HEK293 (cell line): ENCODE results near the gene DOK3.
A peak's percentile ranks its signal among the peaks of the same experiment; 100 is the strongest.

ENCODE experiments used
- GFI1B ChIP-seq: fragments of 450-650 bp; formaldehyde crosslinking; IDR thresholded peaks from 2 replicates; pipeline ENCODE4 v1.5.1; 2016; ENCODE audit warnings: missing biosample characterization, missing genetic modification characterization
- GLI4 ChIP-seq: fragments of 450-650 bp; formaldehyde crosslinking; IDR thresholded peaks from 2 replicates; pipeline ENCODE4 v1.5.1; 2016; ENCODE audit warnings: missing biosample characterization, missing genetic modification characterization
- HOXA7 ChIP-seq: sonication (generic); formaldehyde crosslinking; IDR thresholded peaks from 2 replicates; pipeline ENCODE4 v1.8.1; 2022; ENCODE audit warnings: missing genetic modification reagents, borderline replicate concordance
- KLF9 ChIP-seq: fragments of 450-650 bp; formaldehyde crosslinking; IDR thresholded peaks from 2 replicates; pipeline ENCODE4 v1.5.1; 2016; ENCODE audit warnings: missing biosample characterization, missing genetic modification characterization, low read depth
- SALL2 ChIP-seq: fragments of 450-650 bp; formaldehyde crosslinking; IDR thresholded peaks from 2 replicates; pipeline ENCODE4 v1.5.0; 2017; ENCODE audit warnings: missing biosample characterization, mild to moderate bottlenecking, missing genetic modification characterization, borderline replicate concordance
- SCRT1 ChIP-seq: fragments of 450-650 bp; formaldehyde crosslinking; IDR thresholded peaks from 2 replicates; pipeline ENCODE4 v1.5.1; 2016; ENCODE audit warnings: missing biosample characterization, missing genetic modification characterization, borderline replicate concordance
- SETDB1 ChIP-seq: IDR thresholded peaks from one replicate; pipeline ENCODE4 v1.6.1; 2017; ENCODE audit warnings: mild to moderate bottlenecking, low read length, moderate library complexity, mixed read lengths; ENCODE audit not compliant: insufficient read length
- SP3 ChIP-seq: fragments of 450-650 bp; formaldehyde crosslinking; IDR thresholded peaks from 2 replicates; pipeline ENCODE4 v1.5.1; 2016; ENCODE audit warnings: missing biosample characterization, missing genetic modification characterization
- ZNF114 ChIP-seq: fragments of 450-650 bp; formaldehyde crosslinking; IDR thresholded peaks from 2 replicates; pipeline ENCODE4 v1.5.0; 2017; ENCODE audit warnings: missing biosample characterization, missing genetic modification characterization
- ZNF174 ChIP-seq: fragments of 450-650 bp; formaldehyde crosslinking; IDR thresholded peaks from 2 replicates; pipeline ENCODE4 v1.5.0; 2017; ENCODE audit warnings: missing biosample characterization, mild to moderate bottlenecking, missing genetic modification characterization
- ZNF2 ChIP-seq: fragments of 450-650 bp; formaldehyde crosslinking; IDR thresholded peaks from 2 replicates; pipeline ENCODE4 v1.5.1; 2016; ENCODE audit warnings: missing biosample characterization, missing genetic modification characterization
- ZNF214 ChIP-seq: fragments of 450-650 bp; formaldehyde crosslinking; IDR thresholded peaks from 2 replicates; pipeline ENCODE4 v1.5.1; 2017; ENCODE audit warnings: missing biosample characterization, mild to moderate bottlenecking, missing genetic modification characterization, borderline replicate concordance
- ZNF324 ChIP-seq: fragments of 450-650 bp; formaldehyde crosslinking; IDR thresholded peaks from 2 replicates; pipeline ENCODE4 v1.5.1; 2016; ENCODE audit warnings: missing biosample characterization, missing genetic modification characterization
- ZNF391 ChIP-seq: fragments of 450-650 bp; formaldehyde crosslinking; IDR thresholded peaks from 2 replicates; pipeline ENCODE4 v1.5.1; 2016; ENCODE audit warnings: low read depth, missing biosample characterization, missing genetic modification characterization, borderline replicate concordance
- ZNF510 ChIP-seq: fragments of 450-650 bp; formaldehyde crosslinking; IDR thresholded peaks from 2 replicates; pipeline ENCODE4 v1.5.1; 2018; ENCODE audit warnings: mild to moderate bottlenecking, missing genetic modification characterization, missing biosample characterization; ENCODE audit not compliant: insufficient replicate concordance
- ZNF571 ChIP-seq: fragments of 450-650 bp; formaldehyde crosslinking; IDR thresholded peaks from 2 replicates; pipeline ENCODE4 v1.5.0; 2017; ENCODE audit warnings: missing biosample characterization, missing genetic modification characterization
- ZNF664 ChIP-seq: fragments of 450-650 bp; formaldehyde crosslinking; IDR thresholded peaks from 2 replicates; pipeline ENCODE4 v1.5.1; 2016; ENCODE audit warnings: missing biosample characterization, missing genetic modification characterization
- ZNF776 ChIP-seq: fragments of 450-650 bp; formaldehyde crosslinking; IDR thresholded peaks from 2 replicates; pipeline ENCODE4 v1.5.0; 2017; ENCODE audit warnings: missing biosample characterization, missing genetic modification characterization, borderline replicate concordance
- ZNF830 ChIP-seq: fragments of 450-650 bp; IDR thresholded peaks from 2 replicates; pipeline ENCODE4 v1.5.0; 2018; ENCODE audit warnings: missing biosample characterization, missing genetic modification characterization, low read depth, mild to moderate bottlenecking, moderate library complexity
- TF ChIP-seq, protein P1 (sequence below): fragments of 450-650 bp; formaldehyde crosslinking; IDR thresholded peaks from 2 replicates; pipeline ENCODE4 v1.5.1; 2016; ENCODE audit warnings: missing biosample characterization, missing genetic modification characterization
- TF ChIP-seq, protein P2 (sequence below): fragments of 450-650 bp; formaldehyde crosslinking; IDR thresholded peaks from 2 replicates; pipeline ENCODE4 v1.5.1; 2016; ENCODE audit warnings: missing biosample characterization, missing genetic modification characterization, low read depth
- TF ChIP-seq, protein P3 (sequence below): fragments of 450-650 bp; formaldehyde crosslinking; IDR thresholded peaks from 2 replicates; pipeline ENCODE4 v1.5.1; 2016; ENCODE audit warnings: missing biosample characterization, missing genetic modification characterization
- TF ChIP-seq, protein P4 (sequence below): fragments of 450-650 bp; formaldehyde crosslinking; IDR thresholded peaks from 2 replicates; pipeline ENCODE4 v1.5.1; 2016; ENCODE audit warnings: missing biosample characterization, missing genetic modification characterization, borderline replicate concordance
- TF ChIP-seq, protein P5 (sequence below): fragments of 450-650 bp; formaldehyde crosslinking; IDR thresholded peaks from 2 replicates; pipeline ENCODE4 v1.5.1; 2017; ENCODE audit warnings: missing biosample characterization, missing genetic modification characterization
- TF ChIP-seq, protein P6 (sequence below): fragments of 450-650 bp; formaldehyde crosslinking; IDR thresholded peaks from 2 replicates; pipeline ENCODE4 v1.5.1; 2016; ENCODE audit warnings: missing biosample characterization, missing genetic modification characterization

The DOK3 gene

DNA sequence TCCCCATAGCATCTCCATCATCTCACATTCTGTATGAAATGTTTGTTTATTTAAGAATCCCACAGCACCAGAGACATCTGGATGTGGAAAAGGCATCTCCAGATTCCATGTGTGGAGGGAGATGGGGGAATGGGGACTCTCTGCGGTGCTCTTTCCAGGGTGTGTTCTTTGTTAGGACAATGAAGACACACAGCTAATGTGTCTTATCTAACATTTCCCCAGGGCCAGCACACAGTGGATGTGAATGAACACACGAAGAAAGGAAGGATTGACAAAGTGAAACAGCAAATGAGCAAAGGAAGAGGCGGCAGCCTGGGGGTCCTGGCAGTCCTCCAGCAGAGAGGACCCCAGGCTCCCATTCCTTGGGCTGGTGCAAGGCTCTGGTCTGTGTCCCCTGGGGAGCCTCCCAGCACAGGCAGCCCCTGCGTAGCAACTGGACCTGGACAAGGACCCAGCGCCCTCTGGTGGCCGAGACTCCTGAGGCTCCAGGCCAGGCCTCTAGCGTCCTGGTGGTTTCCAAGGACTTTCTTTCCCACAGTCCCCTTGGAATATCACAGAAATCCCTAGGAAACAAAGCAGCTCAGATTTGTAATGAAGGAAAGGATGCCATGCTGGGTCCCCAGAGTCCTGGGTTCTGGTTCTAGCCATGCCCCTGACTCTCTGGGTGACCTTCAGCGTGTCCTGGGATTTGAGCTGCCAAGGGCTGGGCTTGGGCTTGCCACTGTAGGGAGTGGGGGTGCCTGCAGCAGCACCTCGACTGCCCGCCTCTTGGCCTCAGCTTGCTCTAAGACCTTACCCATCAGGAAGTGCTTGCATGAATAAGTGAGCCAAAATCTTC lies 8.7 kb downstream of the DOK3 start (continued):
- TF ChIP-seq ZNF214 (tag by site-specific recombination) (no peak), SETDB1 (no peak), ZNF571 (tag by site-specific recombination) (no peak), SALL2 (tag by site-specific recombination) (no peak), ZNF391 (tag by site-specific recombination) (no peak), ZNF776 (tag by site-specific recombination) (no peak), ZNF664 (no peak), ZNF324 (no peak), ZNF830 (tag by site-specific recombination) (no peak), ZNF510 (tag by site-specific recombination) (no peak), ZNF174 (no peak), GFI1B (no peak), SP3 (no peak), ZNF2 (tag by site-specific recombination) (0 out of 2 replicates have a peak, but pooled peaks have one; percentile 56), ZNF114 (tag by site-specific recombination) (no peak), HOXA7 (no peak), SCRT1 (no peak), GLI4 (tag by site-specific recombination) (no peak), KLF9 (tag by site-specific recombination) (no peak)
- TF ChIP-seq, protein P1, sequence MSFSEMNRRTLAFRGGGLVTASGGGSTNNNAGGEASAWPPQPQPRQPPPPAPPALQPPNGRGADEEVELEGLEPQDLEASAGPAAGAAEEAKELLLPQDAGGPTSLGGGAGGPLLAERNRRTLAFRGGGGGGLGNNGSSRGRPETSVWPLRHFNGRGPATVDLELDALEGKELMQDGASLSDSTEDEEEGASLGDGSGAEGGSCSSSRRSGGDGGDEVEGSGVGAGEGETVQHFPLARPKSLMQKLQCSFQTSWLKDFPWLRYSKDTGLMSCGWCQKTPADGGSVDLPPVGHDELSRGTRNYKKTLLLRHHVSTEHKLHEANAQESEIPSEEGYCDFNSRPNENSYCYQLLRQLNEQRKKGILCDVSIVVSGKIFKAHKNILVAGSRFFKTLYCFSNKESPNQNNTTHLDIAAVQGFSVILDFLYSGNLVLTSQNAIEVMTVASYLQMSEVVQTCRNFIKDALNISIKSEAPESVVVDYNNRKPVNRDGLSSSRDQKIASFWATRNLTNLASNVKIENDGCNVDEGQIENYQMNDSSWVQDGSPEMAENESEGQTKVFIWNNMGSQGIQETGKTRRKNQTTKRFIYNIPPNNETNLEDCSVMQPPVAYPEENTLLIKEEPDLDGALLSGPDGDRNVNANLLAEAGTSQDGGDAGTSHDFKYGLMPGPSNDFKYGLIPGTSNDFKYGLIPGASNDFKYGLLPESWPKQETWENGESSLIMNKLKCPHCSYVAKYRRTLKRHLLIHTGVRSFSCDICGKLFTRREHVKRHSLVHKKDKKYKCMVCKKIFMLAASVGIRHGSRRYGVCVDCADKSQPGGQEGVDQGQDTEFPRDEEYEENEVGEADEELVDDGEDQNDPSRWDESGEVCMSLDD (tag by site-specific recombination), result no peak
- TF ChIP-seq, protein P2, sequence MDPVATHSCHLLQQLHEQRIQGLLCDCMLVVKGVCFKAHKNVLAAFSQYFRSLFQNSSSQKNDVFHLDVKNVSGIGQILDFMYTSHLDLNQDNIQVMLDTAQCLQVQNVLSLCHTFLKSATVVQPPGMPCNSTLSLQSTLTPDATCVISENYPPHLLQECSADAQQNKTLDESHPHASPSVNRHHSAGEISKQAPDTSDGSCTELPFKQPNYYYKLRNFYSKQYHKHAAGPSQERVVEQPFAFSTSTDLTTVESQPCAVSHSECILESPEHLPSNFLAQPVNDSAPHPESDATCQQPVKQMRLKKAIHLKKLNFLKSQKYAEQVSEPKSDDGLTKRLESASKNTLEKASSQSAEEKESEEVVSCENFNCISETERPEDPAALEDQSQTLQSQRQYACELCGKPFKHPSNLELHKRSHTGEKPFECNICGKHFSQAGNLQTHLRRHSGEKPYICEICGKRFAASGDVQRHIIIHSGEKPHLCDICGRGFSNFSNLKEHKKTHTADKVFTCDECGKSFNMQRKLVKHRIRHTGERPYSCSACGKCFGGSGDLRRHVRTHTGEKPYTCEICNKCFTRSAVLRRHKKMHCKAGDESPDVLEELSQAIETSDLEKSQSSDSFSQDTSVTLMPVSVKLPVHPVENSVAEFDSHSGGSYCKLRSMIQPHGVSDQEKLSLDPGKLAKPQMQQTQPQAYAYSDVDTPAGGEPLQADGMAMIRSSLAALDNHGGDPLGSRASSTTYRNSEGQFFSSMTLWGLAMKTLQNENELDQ (tag by site-specific recombination), result no peak
- TF ChIP-seq, protein P3, sequence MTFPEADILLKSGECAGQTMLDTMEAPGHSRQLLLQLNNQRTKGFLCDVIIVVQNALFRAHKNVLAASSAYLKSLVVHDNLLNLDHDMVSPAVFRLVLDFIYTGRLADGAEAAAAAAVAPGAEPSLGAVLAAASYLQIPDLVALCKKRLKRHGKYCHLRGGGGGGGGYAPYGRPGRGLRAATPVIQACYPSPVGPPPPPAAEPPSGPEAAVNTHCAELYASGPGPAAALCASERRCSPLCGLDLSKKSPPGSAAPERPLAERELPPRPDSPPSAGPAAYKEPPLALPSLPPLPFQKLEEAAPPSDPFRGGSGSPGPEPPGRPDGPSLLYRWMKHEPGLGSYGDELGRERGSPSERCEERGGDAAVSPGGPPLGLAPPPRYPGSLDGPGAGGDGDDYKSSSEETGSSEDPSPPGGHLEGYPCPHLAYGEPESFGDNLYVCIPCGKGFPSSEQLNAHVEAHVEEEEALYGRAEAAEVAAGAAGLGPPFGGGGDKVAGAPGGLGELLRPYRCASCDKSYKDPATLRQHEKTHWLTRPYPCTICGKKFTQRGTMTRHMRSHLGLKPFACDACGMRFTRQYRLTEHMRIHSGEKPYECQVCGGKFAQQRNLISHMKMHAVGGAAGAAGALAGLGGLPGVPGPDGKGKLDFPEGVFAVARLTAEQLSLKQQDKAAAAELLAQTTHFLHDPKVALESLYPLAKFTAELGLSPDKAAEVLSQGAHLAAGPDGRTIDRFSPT (tag by site-specific recombination), result no peak
- TF ChIP-seq, protein P4, sequence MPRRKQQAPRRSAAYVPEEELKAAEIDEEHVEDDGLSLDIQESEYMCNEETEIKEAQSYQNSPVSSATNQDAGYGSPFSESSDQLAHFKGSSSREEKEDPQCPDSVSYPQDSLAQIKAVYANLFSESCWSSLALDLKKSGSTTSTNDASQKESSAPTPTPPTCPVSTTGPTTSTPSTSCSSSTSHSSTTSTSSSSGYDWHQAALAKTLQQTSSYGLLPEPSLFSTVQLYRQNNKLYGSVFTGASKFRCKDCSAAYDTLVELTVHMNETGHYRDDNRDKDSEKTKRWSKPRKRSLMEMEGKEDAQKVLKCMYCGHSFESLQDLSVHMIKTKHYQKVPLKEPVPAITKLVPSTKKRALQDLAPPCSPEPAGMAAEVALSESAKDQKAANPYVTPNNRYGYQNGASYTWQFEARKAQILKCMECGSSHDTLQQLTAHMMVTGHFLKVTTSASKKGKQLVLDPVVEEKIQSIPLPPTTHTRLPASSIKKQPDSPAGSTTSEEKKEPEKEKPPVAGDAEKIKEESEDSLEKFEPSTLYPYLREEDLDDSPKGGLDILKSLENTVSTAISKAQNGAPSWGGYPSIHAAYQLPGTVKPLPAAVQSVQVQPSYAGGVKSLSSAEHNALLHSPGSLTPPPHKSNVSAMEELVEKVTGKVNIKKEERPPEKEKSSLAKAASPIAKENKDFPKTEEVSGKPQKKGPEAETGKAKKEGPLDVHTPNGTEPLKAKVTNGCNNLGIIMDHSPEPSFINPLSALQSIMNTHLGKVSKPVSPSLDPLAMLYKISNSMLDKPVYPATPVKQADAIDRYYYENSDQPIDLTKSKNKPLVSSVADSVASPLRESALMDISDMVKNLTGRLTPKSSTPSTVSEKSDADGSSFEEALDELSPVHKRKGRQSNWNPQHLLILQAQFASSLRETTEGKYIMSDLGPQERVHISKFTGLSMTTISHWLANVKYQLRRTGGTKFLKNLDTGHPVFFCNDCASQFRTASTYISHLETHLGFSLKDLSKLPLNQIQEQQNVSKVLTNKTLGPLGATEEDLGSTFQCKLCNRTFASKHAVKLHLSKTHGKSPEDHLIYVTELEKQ, result no peak
- TF ChIP-seq, protein P5, sequence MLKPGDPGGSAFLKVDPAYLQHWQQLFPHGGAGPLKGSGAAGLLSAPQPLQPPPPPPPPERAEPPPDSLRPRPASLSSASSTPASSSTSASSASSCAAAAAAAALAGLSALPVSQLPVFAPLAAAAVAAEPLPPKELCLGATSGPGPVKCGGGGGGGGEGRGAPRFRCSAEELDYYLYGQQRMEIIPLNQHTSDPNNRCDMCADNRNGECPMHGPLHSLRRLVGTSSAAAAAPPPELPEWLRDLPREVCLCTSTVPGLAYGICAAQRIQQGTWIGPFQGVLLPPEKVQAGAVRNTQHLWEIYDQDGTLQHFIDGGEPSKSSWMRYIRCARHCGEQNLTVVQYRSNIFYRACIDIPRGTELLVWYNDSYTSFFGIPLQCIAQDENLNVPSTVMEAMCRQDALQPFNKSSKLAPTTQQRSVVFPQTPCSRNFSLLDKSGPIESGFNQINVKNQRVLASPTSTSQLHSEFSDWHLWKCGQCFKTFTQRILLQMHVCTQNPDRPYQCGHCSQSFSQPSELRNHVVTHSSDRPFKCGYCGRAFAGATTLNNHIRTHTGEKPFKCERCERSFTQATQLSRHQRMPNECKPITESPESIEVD (tag by site-specific recombination), result no peak
- TF ChIP-seq, protein P6, sequence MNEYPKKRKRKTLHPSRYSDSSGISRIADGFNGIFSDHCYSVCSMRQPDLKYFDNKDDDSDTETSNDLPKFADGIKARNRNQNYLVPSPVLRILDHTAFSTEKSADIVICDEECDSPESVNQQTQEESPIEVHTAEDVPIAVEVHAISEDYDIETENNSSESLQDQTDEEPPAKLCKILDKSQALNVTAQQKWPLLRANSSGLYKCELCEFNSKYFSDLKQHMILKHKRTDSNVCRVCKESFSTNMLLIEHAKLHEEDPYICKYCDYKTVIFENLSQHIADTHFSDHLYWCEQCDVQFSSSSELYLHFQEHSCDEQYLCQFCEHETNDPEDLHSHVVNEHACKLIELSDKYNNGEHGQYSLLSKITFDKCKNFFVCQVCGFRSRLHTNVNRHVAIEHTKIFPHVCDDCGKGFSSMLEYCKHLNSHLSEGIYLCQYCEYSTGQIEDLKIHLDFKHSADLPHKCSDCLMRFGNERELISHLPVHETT, result no peak
